ENCODE data around the gene XPO1.
"Not testable (repeated sequence)": the region's sequence is repeated elsewhere in the genome, so short reads cannot be mapped to it uniquely, and the experiment has no call there.

XPO1 gene

DNA sequence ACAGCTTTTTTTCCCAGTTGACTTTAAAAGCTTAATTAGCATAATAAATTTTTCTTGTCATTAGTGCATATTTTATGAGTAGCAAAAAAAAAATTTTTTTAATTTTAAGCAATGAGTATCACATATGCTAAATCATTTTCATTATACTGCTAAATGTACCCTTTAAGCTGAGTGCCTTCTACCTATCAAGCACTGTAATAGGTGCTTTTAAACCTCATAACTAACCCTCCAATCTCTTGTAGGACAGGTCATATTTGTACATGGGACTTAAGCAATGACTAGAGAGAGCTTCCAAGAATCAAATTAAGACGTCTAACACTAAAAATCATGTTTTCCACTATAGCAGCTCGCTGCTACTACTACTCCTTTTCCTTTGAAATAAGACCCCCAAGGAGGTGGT lies 7.4 kb downstream of the XPO1 start:
- no peak for FAIRE-seq

DNA sequence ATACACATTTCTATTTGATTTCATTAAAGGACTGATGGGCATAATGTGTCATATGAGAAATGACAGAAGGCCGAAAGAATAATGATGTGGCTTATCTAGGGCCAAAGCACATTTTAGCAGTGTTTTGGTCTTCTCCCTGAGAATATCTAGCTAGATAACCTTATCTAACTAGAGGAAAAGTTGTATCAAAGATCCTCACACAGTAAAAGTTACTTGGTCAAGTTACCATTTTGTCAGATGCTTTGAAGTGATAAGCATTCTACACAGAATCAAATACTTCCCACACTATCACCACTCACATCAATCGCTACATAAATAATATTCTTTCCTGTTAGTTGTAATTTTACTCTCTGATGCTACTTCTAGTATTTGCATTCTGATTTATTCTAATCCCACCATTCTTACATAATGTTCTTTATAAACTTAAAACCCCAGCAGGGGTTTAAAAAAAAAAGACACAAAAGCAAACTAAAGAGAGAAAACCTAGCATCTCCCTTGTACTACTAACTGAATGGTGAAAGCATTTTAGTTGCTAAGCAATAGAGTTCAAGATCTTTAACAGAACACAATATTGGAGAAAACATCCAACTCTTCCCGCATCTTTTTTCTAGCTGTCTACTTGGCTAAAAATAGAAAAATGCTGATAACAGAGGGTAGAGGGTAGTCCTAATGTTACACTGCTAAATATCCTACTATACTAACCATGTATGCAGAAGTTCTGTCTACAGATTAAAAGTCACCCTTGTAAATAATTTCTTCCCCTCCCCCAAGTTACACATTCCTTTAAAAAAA lies 8.0 kb downstream of the XPO1 start:
- no peak for FAIRE-seq

DNA sequence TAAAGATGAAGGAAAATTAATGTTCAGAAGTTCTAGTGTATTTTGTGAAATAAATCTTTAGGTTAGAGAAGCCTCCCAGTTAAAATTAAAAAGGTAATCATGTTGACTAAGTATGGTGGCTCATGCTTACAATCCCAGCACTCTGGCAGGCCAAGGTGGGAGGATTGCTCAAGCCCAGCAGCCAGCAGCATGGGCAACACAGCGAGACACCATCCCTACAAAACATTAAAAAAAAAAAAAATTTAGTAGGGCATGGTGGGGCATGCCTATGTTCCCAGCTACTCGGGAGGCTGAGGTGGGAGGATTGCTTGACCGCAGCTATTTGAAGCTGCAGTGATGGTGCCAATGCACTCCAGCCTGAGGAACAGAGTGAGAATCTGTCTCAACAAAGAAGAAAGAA lies 17.9 kb downstream of the XPO1 start:
- FAIRE-seq, result no peak

DNA sequence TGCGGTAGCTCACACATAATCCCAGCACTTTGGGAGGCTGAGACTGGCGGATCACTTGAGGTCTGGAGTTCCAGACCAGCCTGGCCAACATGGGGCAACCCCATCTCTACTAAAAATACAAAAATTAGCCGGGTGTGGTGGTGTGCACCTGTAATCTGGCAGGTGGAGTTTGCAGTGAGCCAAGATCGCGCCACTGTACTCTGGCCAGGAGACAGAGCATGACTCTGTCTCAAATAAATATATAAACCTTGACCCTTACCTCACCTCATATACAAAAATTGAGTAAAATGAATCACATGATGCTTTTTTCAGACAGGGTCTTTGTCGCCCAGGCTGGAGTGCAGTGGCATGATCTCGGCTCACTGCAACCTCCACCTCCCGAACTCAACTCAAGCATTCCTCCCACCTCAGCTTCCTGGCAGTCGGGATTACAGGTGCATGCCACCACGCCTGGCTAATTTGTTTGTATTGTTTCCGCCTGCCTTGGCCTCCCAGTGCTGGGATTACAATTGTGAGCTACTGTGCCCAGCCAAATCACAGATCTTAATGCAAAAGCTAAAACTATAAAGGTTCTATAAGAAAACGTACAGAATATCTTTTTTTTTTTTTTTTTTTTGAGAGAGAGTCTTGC lies 25.3 kb downstream of the XPO1 start:
- no peak for FAIRE-seq

DNA sequence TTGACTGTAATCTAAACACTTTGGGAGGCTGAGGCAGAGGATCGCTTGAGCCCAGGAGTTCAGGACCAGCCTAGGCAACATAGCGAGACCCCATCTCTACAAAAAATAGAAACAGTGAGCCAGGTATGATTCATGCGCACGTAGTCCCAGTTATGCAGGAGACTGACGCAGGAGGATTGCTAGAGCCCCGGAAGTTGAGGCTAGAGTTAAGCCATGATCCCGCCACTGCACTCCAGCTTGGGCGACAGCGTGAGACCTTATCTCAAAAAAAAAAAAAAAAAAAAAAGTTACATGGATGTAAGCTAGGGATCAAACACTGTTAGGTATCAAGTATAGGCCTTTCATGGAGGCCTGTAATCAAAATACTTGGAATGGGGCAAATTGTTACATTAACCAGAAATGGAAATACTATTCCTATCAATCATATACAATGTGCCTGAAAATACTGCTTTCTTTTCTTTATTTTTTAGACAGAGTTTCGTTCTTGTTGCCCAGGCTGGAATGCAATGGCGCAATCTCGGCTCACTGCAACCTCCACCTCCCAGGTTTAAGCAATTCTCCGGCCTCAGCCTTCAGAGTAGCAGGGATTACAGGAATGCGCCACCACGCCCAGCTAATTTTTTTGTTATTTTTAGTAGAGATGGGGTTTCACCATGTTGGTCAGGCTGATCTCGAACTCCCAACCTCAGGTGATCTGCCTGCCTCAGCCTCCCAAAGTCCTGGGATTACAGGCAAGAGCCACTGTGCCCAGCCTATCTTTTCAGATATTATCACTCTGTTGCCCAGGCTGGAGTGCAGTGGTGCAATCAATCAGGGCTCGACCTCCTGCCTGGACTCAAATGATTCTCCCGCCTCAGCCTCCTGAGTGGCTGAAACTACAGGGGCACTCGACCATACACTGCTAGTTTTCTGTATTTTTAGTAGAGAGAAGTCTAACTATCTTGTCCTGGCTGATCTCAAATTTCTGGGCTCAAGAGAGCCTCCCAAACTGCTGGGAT lies 27.2 kb downstream of the XPO1 start:
- FAIRE-seq, result no peak

DNA sequence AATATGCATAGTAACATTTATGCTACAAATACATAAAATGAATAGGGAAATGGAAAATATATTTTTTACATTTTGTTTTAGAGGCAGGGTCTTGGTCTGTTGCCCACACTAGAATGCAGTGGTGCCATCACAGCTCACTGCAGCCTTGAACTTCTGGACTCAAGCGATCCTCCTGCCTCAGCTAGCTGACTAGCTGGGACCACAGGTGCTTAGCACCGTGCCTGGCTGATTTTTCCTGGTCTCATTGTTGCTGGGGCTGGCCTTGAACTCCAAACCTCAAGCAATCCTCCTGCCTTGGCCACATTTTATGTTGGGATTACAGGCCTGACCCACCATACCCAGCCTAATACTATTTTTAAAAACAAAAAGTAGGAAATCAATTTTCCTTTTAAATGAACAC lies 33.2 kb downstream of the XPO1 start:
- no peak for FAIRE-seq

DNA sequence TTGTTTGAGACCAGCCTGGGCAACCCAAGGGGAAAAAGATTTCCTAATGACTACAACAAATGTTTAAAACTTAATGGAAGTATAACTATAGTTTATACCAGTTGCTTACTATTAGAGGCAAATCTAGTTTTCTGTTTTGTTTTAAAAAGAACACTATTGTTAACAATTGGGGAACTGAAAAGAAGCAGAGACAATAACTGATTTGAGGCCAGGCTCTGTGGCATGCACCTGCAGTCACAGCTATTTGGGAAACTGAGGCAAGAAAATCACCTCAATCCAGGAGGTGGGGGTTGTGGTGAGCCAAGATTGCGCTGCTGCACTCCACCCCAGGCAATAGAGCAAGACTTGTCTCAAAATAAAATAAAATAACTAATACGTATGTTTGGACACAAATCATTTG lies 39.1 kb downstream of the XPO1 start:
- FAIRE-seq, result no peak

DNA sequence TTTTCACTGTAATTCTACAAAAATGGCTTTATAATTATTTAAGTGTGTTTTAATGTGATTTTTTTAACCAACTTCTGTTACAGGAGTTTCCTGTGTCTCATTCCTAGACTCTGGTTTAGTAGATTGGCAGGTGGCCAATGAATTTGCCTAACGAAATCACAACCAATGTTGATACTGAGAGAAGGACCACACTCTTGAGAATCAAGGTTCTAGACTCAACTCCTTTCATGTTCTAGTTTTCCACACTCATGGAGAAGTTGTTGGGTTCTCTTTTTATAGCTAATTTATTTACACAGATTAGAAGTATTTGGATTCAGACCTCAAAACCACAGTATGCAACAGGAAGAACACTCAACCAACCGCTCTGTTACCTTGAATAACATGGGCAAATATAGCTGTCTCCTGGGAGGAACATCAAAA lies 44.6 kb downstream of the XPO1 start:
- FAIRE-seq, result no peak

DNA sequence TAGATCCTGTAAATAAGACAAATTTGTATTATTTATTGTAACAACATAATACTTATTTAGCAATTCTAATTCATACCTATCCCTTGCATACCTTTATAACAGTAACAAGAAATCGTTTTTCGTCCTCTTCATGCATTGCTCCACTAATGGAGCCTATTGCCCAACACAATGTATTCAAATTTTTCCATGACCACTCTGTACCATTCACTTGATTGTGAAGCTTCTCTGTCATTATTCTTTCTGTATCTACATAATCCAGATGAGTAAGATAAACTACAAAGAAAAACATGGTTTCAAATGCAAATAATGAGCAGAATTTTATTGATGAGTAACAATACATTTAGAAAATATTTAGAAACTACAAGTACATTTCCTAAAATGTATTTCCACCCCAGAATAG lies 45.7 kb downstream of the XPO1 start:
- FAIRE-seq, result no peak

DNA sequence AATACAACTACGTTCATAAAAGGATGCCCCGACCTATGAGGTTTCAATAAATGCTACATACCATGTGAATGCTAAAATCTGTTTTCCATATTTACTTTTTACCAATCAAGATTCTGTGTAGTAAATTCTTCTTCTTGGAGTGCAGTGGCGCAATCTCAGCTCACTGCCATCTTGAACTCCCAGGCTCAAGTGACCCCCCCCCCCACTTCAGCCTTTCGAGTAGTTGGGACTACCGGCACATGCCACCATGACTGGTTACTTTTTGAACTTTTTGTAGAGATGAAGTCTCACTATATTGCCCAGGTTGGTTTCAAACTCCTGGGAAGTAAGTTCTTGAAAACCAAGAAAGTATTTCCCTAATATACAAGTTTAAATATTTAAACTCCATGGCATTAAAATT lies 52.9 kb downstream of the XPO1 start:
- FAIRE-seq, result no peak

DNA sequence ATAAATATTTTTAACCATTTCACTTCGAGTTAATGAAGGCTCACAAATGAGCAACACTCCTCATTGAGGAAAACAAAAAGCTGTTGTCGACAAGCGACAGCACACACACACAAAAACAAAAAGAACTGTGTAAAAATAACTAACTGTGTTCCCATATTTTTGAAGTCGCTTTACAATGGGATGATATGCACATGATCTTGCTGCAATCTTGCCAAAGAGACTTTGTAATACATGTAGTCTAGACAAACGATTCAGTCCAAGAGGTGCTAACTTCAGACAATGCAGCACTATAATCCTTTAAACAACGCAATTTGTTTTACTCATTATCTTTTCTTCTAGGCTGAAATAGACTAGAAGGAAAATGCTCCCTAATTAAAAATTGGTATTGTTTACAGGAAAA lies 60.1 kb downstream of the XPO1 start:
- no peak for FAIRE-seq

DNA sequence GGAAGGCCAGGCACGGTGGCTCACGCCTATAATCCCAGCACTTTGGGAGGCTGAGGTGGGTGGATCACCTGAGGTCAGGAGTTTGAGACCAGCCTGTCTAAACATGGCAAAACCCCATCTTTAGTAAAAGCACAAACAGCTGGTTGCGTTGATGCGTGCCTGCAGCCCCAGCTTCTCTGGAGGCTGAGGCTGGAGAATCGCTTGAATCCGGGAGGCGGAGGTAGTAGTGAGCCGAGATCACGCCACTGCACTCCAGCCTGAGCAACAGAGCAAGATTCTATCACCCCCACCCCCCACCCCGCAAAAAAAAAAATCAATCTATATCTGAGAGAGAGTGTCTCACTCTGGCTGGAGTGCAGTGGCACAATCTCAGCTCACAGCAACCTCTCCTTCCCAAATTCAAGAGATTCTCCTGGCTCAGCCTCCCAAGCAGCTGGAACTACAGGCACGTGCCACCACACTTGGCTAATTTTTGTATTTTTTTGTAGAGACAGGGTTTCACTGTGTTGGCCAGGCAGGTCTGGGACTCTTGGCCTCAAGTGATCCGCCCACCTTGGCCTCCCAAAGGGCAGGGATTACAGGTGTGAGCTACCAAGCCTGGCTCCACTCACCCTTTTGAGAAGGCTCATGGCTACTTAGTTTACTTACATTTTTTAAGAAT lies 61.1 kb downstream of the XPO1 start:
- FAIRE-seq, result not testable (repeated sequence)

DNA sequence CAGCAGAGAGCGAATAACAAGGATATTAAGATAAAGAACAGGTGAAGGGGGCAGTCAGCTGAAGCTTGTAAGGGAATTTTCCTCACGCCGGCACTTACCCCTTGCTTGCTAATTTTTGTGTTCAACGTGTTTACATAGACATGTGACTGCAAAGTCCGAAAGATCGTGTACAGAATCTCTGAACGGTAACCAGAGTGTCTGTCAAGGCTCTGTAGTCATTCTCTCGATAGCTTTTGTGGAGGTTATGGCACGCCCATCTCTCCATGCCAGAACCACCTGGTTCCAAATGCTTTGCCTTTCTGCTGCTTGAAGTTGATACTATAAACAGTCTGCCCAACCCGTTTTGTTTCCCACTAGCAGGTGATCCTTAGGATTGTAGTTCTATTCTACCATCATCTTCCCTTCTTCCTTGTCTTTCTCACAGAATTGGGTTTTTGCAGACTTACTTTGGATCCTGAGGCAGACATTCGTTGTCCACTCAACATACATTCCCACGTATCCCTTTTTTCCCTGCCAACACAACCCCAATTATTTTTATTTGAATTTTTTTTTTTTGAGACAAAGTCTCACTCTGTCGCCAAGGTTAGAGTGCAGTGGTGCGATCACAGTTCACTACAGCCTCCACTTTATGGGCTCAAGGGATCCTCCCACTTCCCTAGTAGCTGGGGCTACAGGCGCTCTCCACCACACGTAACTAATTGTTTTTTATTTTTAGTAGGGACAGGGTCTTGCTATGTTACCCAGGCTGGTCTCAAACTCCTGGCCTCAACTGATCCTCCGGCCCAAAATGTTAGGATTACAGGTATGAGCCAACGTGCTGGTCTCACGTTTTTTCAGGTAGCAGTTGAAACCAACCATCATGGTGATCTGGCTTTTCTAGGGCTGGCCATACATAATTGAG lies 66.0 kb downstream of the XPO1 start:
- no peak for FAIRE-seq

DNA sequence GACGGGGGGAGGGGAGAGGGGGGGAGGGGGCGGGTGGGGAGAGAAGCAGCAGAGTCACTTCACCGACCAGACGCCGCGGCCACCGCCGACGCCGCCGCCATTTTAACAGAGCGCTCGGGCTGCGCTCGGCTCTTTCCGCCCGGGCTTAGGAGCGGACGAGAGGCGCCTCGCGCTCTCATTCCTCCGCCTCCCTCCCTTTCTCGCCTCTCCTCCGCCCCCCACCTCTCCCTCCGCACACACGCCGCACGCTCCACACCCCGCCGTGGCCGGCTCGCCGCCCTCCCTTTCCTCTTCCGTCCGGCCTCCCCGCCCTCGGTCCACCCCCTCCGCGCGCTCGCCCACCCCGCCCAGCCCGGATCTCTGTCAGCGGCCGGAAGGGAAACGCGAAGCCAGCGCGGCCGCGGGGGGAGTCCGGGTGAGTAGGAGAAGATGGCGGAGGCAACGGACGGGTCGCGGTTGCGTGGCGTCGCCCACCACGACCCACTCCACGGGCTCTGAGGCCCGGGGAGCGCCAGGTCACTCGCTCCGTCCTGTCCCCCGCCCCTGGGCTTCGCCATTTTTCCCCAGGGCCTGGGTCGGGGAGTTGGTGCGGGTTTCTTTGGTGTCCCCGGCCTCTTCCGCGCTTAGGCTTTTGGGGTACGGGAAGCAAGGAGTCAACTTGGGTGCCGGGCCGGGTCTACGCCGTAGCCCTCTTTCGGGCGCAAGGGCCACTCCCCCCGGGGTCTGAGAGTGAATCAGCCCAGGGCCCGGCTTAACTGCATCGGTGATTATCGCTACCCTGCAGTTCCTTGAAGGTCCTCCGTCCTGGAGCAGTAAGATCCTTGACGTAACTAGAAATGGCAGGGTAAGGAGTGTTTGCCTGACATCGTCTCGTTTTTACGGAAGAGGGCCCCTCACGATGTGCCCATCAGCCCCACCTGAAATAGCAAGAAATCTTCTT lies 66.9 kb downstream of the XPO1 start, which contains the start of gene USP34:
Gene USP34, minus strand, starts transcription at position 123 of the 940 bp plus-strand sequence. CDS start 395 bp downstream, outside the sequence.
- FAIRE-seq, result no peak

DNA sequence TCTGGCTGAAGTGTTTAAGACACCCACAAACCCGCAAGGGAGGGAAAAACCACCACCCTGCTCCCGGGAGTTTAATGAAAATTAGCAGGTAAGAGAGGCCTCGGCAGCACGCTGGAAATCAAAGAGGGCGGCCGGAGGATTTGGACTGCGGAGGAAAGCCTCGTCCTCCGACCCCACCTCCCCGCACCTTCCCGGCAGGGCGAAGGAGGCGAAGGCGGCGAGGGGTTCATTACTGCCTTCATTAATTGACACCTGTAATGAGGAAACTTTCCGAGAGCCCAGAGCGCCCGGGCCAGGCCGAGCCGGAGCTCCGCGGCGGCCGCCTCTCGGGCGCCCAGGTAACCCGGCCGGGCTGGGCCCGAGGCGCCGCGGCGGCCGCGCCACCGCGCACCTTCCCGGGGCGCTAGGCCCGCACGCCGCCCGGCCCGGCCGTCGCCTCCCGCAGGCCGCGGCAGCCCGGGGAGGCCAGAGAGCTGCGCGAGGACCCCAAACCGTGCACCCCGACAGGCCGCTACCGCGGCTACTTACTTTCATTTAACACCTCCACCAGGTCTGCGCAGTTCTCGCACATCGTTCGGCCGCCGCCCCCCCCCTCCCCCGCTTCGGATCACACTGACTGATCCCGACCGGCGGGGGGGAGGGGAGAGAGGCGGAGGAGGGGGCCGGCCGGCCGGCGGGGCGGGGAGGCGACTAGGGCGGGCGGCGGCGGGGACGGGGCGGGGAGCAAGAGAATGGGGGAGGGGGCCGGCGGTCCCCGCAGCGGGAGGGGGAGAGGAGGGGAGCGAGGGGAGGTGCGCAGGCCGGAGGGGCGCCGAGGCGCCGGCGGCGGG lies 67.8 kb downstream of the XPO1 start:
- no peak for FAIRE-seq

DNA sequence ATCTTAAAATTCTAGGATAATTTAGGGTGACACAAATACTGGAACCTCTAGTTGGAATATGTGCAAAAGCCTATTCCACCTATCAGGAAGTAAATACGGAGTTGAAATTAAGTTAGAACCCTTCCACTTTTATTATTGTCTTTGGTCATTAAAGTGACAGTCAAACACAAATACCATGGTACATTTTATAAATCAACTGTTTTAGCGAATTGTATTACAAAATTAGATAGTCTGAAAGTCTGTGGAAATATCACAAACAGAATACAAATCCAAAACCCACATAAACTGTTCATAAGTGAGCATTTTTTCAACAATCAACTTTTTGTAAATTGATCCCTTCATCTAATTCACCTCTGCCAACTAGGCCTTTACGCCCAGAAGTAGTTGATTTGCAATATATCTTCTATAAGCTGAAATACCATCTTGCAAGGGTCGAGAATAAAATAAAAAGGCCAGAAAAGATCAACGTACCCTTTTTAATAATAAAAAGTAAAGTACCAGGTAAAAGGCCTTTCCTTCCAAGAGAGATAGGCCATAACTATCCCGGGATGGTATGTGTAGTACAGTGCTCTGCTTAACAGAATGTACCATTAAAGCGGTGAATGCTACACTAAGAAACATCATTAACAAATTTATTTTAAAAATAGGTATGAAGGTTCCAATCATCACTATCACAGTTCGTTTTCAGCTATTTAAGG lies 68.6 kb downstream of the XPO1 start:
- no peak for FAIRE-seq

DNA sequence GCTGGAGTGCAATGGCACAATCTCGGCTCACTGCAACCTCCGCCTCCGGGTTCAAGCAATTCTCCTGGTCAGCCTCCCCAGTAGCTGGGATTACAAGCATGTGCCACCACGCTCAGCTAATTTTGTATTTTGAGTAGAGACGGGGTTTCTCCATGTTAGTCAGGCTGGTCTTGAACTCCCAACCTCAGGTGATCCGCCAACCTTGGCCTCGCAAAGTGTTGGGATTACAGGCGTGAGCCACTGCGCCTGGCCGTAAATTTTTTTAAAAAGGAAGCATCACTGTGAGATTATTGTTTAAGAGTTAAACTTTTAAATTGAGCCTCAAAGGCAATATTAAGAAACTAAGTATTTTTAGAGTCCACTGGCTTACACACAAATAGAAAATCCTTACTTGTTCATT lies 69.9 kb downstream of the XPO1 start:
- FAIRE-seq, result not testable (repeated sequence)

DNA sequence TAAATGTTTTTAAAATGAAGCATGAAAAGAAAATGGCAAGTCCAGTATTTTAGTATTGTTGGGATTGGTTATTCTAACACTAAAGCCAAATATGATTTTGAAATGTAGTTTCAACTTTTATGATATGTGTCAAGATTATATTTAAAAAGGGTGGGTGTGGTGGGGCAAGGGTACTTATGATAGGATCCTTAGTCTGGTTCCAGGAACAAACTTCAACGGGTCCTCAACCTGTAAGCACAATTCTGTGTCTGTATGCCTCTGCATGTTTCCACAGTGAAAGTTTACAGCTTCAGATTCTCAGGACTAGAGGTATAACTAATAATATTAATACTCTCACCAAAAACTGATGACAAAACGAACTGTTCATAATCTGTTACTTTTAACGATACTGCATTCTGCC lies 73.1 kb downstream of the XPO1 start:
- FAIRE-seq, result no peak

Data from islet of Langerhans (tissue), 1 donor.